Iris pigment epithelial cell (primary cell): Measurements from ENCODE around the gene HNRNPUL2.

Experiments
- DNase-seq: peaks from one replicate; pipeline ENCODE4 v3.0.0-alpha.2; 2011; ENCODE audit warnings: low read depth

Gene HNRNPUL2

DNA sequence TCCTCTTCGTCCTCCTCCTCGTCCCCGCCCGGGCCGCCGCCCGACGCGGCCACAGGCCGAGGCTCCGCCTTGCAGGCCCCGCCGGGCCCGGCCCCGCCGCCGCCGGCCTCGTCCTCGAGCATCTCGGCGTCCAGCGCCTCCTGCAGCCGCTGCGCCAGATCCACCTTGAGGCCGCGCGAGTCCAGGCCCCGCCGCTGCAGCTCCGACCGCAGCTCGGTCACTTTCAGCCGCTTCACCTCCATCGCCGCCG lies 417 bp downstream of the HNRNPUL2 start:
- DNase-seq, result no peak

DNA sequence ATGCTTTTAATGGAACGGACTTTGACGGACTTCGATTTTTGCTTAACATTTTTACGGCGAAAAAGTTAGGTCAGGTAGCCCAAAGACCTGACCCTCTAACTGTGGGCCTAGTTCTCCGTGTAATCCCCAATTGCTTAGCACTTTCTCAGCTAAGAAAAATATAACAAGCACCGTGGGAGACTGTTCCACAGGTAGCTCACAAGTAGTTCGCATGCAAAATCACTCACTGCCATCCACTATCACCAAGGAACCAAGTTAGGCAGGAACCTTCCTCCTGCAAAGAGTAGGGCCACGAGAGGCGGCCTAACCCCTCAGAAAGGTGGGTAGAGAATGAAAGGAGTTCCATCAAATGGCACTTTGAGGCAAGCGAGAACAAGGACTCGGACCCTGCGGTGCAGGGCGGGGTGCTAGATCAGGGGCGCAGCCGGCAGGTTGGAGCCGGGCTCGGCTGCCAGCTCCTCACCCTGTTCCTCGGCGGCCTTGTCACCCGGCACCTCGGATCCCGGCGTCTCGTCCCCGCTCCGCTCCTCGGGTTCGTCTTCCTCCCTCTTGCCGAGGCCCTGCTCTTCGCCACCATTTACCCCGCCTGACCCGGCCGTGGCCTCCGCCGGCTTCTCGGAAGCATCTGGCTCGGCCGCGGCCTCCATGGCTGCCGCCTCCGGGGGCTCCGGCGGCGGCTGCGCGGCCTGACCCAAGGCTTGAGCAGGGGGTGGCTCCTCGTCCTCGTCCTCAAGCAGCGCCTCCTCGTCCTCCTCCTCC lies 922 bp downstream of the HNRNPUL2 start:
- no peak for DNase-seq

DNA sequence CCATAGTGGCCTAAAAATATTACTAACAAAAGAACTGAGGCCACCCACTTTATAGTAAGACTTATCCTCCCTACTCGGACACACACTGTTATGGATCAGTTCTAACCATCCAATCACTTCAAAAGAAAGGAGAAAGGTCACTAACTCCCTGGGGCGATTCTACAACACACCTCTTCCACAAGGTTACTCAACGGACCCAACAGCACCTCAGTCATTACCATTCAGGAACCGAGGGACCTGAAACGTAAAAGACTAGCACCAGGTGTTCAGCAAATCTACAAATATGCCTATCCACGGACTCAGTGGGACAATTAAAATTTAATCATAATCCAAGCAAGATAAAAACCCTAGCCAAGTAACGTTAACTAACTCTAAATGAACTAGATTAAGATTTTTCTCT lies 1.6 kb downstream of the HNRNPUL2 start:
- no peak for DNase-seq

GRCh38 chr11:62724171-62724570 lies 3.1 kb downstream of the HNRNPUL2 start:
- DNase-seq, result no peak

- DNase-seq, result peak; percentile 46
Measured at GRCh38 chr11:62721994-62722393, 5.3 kb downstream of the HNRNPUL2 start.

GRCh38 chr11:62719302-62719978 lies 7.8 kb downstream of the HNRNPUL2 start:
- no peak for DNase-seq

GRCh38 chr11:62716816-62717215 lies 10.4 kb downstream of the HNRNPUL2 start:
- DNase-seq, result no peak

GRCh38 chr11:62716206-62716605 lies 11.1 kb downstream of the HNRNPUL2 start:
- DNase-seq, result no peak

DNA sequence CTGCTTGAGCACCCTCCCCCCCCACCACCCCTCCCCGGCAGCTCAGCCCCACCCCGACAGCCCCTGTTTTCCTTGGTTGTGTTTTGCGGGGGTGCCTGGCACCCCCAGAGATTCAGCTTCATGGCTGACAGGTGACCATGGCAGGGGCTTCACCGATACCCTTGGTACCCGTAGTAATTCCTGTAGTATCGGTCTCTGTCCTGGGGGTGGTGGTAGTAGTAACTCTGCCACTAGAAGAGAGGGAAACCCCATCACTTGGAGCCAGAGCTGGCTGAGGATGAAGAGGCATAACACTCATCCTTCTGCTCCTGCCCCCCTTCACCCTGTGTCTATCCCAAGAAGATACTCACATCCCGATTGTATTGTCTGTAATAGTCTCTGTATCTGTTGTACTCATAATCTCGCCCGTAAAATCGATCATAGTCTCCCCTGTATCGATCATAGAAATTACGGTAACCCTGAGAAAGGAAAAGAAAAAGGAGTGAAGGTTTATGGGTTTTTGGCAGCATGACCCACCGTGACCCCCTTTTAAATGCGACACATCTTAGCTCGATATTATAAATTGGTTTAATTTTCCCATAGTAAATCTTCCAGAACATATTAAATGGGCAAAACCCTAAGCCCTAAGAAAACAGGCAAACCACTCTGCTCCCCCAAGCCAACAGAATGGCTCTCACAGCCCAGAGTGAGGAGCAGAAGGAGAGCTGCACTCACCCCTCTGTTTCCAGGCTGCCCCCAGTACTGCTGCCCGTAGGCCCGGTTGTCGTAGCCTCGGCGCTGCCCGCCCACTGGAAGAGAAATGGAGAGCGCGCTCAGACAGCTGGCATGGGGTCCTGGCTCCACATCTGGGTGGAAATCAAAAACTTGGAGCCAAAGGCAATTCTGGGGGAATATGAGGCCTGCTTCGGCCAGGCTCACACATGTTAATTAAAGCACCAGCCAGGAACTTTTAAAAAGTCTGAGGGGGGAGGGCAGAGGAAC lies 11.8 kb downstream of the HNRNPUL2 start:
- DNase-seq, result no peak

GRCh38 chr11:62713343-62713742 lies 13.9 kb downstream of the HNRNPUL2 start:
- no peak for DNase-seq

GRCh38 chr11:62712861-62713260 lies 14.4 kb downstream of the HNRNPUL2 start:
- no peak for DNase-seq

- no peak for DNase-seq
Measured at GRCh38 chr11:62712276-62712812, 14.9 kb downstream of the HNRNPUL2 start.

- peak; percentile 52 for DNase-seq
Measured at GRCh38 chr11:62710001-62710345, 17.3 kb downstream of the HNRNPUL2 start.

DNA sequence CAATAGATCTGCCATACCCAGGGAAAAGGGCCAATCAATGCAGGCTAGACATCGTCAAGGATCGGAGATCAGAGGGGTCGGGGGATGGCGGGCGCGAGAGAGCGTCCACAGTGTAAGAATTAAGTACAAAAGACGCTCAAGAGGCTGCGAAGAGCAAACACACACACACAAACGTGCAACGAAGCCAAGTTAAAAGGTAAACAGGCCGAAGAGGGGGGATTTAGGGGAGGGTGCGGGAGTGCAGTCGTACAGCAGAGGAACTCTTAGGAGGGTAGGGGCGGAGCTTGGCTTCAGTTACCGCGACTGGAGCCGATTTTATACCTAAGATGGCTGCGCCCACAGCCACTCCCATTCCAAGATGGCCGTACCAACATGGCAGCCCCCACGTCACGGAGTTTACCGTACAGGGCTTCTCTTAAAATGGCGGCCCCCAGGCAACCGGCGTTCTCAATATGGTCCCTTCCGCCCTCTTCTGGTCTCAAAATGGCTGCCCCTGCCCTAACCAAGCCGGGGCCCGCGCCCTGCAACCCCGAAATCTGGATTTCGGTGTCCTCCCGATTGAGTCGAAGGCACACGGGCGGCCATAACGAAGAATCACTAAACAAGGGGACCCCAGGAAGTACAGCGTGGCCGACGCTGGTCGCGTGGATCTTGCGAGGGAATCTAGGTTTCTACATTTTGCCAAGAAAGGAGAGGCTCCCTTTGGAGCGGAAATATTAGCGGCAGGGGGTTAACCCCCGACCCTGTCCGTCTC lies 17.8 kb downstream of the HNRNPUL2 start:
- peak; percentile 99 for DNase-seq

DNA sequence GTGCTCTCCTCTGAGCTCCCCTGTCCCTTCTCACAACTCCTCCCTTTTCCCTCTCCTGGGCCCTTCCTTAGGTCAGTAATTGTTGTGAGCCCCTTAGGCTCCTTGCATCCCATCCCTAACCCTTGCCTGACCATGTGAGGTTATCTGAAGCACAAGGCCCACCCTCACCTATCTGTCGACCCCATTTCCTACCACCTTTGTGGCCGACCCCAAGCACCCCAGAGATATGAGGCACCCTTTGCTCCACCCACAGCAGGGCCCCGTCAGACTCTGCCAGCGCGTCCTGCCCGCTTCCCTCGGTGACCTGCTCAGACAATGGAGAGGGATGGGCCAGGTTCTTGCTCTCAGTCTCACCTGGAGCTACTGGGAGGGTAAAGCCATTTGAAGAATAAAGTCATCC lies 18.5 kb downstream of the HNRNPUL2 start:
- DNase-seq, result no peak

GRCh38 chr11:62708392-62708791 lies 18.9 kb downstream of the HNRNPUL2 start:
- DNase-seq, result no peak

DNA sequence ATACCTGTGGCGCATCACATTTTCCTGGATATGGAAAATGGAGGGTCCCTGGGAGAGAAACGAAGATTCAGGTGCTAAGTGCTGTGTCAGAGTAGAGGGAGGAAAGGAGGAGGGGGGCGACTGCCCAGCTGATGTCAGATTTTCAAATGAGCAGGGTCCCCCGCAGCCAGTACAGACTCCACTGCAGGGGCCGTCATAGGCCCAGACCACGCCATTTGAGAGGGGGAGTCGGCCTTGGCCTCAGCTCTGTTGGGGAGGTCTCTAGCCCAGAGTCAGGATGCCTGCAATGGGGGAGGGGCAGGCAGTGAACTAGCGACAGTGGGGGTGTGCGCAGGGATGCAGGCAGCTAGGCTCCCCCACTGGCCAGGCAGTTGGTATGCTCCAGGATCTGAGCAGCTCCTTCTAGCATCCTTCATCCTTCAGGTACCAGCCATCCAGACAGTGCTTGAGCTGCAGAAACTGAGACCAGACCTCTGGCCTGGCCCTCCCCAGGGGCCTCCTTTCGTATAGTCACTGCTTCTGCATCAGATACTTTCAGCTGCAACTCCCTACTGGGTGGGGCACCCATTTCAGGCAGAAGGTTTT lies 19.9 kb downstream of the HNRNPUL2 start, which contains the start of the genes BSCL2 and GNG3:
TSS of gene BSCL2 (minus strand) at position 148 of the 585 bp plus-strand sequence. CDS start 229 bp downstream, outside the sequence.
TSS of gene GNG3 (plus strand) at position 400 of the 585 bp plus-strand sequence. CDS start 620 bp downstream, outside the sequence.
- DNase-seq, result no peak

- no peak for DNase-seq
Measured at GRCh38 chr11:62706850-62707247, 20.4 kb downstream of the HNRNPUL2 start.

GRCh38 chr11:62705880-62706849 lies 21.1 kb downstream of the HNRNPUL2 start:
- DNase-seq, result peak; percentile 91

- DNase-seq, result no peak
Measured at GRCh38 chr11:62705413-62705812, 21.8 kb downstream of the HNRNPUL2 start.
